ENCODE results near the gene EFR3B. TPM values are rescaled to one million over a fixed set of nuclear protein-coding genes. Genes with fewer than 3 reads are reported as not detected.
"Not testable (repeated sequence)": the region's sequence is repeated elsewhere in the genome, so short reads cannot be mapped to it uniquely, and the experiment has no call there.

EFR3B gene
- total RNA-seq, 1 experiment from 2014 or later, result 0.39 TPM

- H3K4me3 ChIP-seq, result no peak overlapping the region
- H3K9me3 ChIP-seq (replicated peaks), result no peaks in the 10 kb centered on the region
- no peaks in the 10 kb centered on the region for H3K4me1 ChIP-seq (replicated peaks)
- no peaks in the 10 kb centered on the region for H3K27me3 ChIP-seq (replicated peaks)
- no peaks in the 10 kb centered on the region for H3K36me3 ChIP-seq
- no peak for DNase-seq (ENCODE audit: low read depth in 1 of 2, low spot score in 2 of 2)
- no peak overlapping the region for H3K27ac ChIP-seq
Measured at GRCh38 chr2:25116956-25117355, 75.1 kb downstream of the EFR3B start.

- DNase-seq (ENCODE audit: low read depth in 1 of 2, low spot score in 2 of 2), result no peak
- no peak overlapping the region for H3K27ac ChIP-seq
- no peaks in the 10 kb centered on the region for H3K36me3 ChIP-seq
- H3K4me1 ChIP-seq (replicated peaks), result no peaks in the 10 kb centered on the region
- no peaks in the 10 kb centered on the region for H3K27me3 ChIP-seq (replicated peaks)
- no peak overlapping the region for H3K4me3 ChIP-seq
- no peaks in the 10 kb centered on the region for H3K9me3 ChIP-seq (replicated peaks)
Measured at GRCh38 chr2:25119263-25119662, 77.4 kb downstream of the EFR3B start.

- H3K9me3 ChIP-seq (replicated peaks), result no peaks in the 10 kb centered on the region
- H3K4me3 ChIP-seq, result no peak overlapping the region
- H3K4me1 ChIP-seq (replicated peaks), result no peaks in the 10 kb centered on the region
- no peaks in the 10 kb centered on the region for H3K27me3 ChIP-seq (replicated peaks)
- DNase-seq (ENCODE audit: low read depth in 1 of 2, low spot score in 2 of 2), result no peak
- no peaks in the 10 kb centered on the region for H3K36me3 ChIP-seq
- H3K27ac ChIP-seq, result no peak overlapping the region
Measured at GRCh38 chr2:25122367-25122766, 80.5 kb downstream of the EFR3B start.

- no peak overlapping the region for H3K4me3 ChIP-seq
- H3K4me1 ChIP-seq (replicated peaks), result no peaks in the 10 kb centered on the region
- no peaks in the 10 kb centered on the region for H3K27me3 ChIP-seq (replicated peaks)
- no peaks in the 10 kb centered on the region for H3K36me3 ChIP-seq
- DNase-seq (ENCODE audit: low read depth in 1 of 2, low spot score in 2 of 2), result no peak
- no peaks in the 10 kb centered on the region for H3K9me3 ChIP-seq (replicated peaks)
- no peak overlapping the region for H3K27ac ChIP-seq
Measured at GRCh38 chr2:25123682-25124081, 81.8 kb downstream of the EFR3B start.

- H3K4me1 ChIP-seq (replicated peaks), result no peaks in the 10 kb centered on the region
- no peak for DNase-seq (ENCODE audit: low read depth in 1 of 2, low spot score in 2 of 2)
- H3K27me3 ChIP-seq (replicated peaks), result no peaks in the 10 kb centered on the region
- H3K9me3 ChIP-seq (replicated peaks), result no peaks in the 10 kb centered on the region
- H3K36me3 ChIP-seq, result no peaks in the 10 kb centered on the region
- no peak overlapping the region for H3K4me3 ChIP-seq
- H3K27ac ChIP-seq, result no peak overlapping the region
Measured at GRCh38 chr2:25125189-25125588, 83.3 kb downstream of the EFR3B start.

- H3K4me3 ChIP-seq, result no peak overlapping the region
- H3K36me3 ChIP-seq, result no peaks in the 10 kb centered on the region
- H3K9me3 ChIP-seq (replicated peaks), result no peaks in the 10 kb centered on the region
- no peak for DNase-seq (ENCODE audit: low read depth in 1 of 2, low spot score in 2 of 2)
- no peak overlapping the region for H3K27ac ChIP-seq
- no peaks in the 10 kb centered on the region for H3K4me1 ChIP-seq (replicated peaks)
- no peaks in the 10 kb centered on the region for H3K27me3 ChIP-seq (replicated peaks)
Measured at GRCh38 chr2:25125976-25126375, 84.1 kb downstream of the EFR3B start.

GRCh38 chr2:25127071-25127470 is 85.2 kb downstream of the EFR3B start:
- DNase-seq (ENCODE audit: low read depth in 1 of 2, low spot score in 2 of 2); H3K9me3 ChIP-seq (replicated peaks); H3K4me1 ChIP-seq (replicated peaks); H3K27ac ChIP-seq; H3K27me3 ChIP-seq (replicated peaks); H3K36me3 ChIP-seq; H3K4me3 ChIP-seq: not testable (repeated sequence)

GRCh38 chr2:25127646-25128045 is 85.8 kb downstream of the EFR3B start:
- no peaks in the 10 kb centered on the region for H3K4me1 ChIP-seq (replicated peaks)
- no peaks in the 10 kb centered on the region for H3K9me3 ChIP-seq (replicated peaks)
- H3K36me3 ChIP-seq, result no peaks in the 10 kb centered on the region
- no peak overlapping the region for H3K27ac ChIP-seq
- no peak overlapping the region for H3K4me3 ChIP-seq
- H3K27me3 ChIP-seq (replicated peaks), result no peaks in the 10 kb centered on the region
- no peak for DNase-seq (ENCODE audit: low read depth in 1 of 2, low spot score in 2 of 2)

- no peak for DNase-seq (ENCODE audit: low read depth in 1 of 2, low spot score in 2 of 2)
- Histone ChIP-seq H3K36me3 (no peaks in the 10 kb centered on the region), H3K4me1 (replicated peaks) (no peaks in the 10 kb centered on the region), H3K9me3 (replicated peaks) (no peaks in the 10 kb centered on the region), H3K4me3 (no peak overlapping the region), H3K27me3 (replicated peaks) (peaks cover 6% of the 10 kb centered on the region), H3K27ac (no peak overlapping the region)
Measured at GRCh38 chr2:25129901-25130520, 88.1 kb downstream of the EFR3B start.

- Histone ChIP-seq H3K27me3 (replicated peaks) (peaks cover 13% of the 10 kb centered on the region), H3K4me3 (no peak overlapping the region), H3K27ac (no peak overlapping the region), H3K9me3 (replicated peaks) (no peaks in the 10 kb centered on the region), H3K4me1 (replicated peaks) (no peaks in the 10 kb centered on the region), H3K36me3 (no peaks in the 10 kb centered on the region)
- DNase-seq (ENCODE audit: low read depth in 1 of 2, low spot score in 2 of 2), result no peak
Measured at GRCh38 chr2:25131253-25131566, 89.3 kb downstream of the EFR3B start.

- no peak overlapping the region for H3K27ac ChIP-seq
- DNase-seq (ENCODE audit: low read depth in 1 of 2, low spot score in 2 of 2), result no peak
Measured at GRCh38 chr2:25131567-25132298, 89.9 kb downstream of the EFR3B start.

GRCh38 chr2:25132299-25132635 is 90.4 kb downstream of the EFR3B start:
- H3K36me3 ChIP-seq, result no peaks in the 10 kb centered on the region
- no peak overlapping the region for H3K27ac ChIP-seq
- DNase-seq (ENCODE audit: low read depth in 1 of 2, low spot score in 2 of 2), result no peak
- no peaks in the 10 kb centered on the region for H3K9me3 ChIP-seq (replicated peaks)
- H3K27me3 ChIP-seq (replicated peaks), result peaks cover 13% of the 10 kb centered on the region
- H3K4me3 ChIP-seq, result no peak overlapping the region
- H3K4me1 ChIP-seq (replicated peaks), result no peaks in the 10 kb centered on the region

More at GRCh38 chr2:25131567-25132298, 89.9 kb downstream of the EFR3B start:
- Histone ChIP-seq H3K27me3 (replicated peaks) (peaks cover 13% of the 10 kb centered on the region), H3K9me3 (replicated peaks) (no peaks in the 10 kb centered on the region), H3K4me3 (no peak overlapping the region), H3K4me1 (replicated peaks) (no peaks in the 10 kb centered on the region), H3K36me3 (no peaks in the 10 kb centered on the region)

- H3K9me3 ChIP-seq (replicated peaks), result no peaks in the 10 kb centered on the region
- peaks cover 13% of the 10 kb centered on the region for H3K27me3 ChIP-seq (replicated peaks)
- no peak overlapping the region for H3K4me3 ChIP-seq
- no peaks in the 10 kb centered on the region for H3K4me1 ChIP-seq (replicated peaks)
- H3K27ac ChIP-seq, result no peak overlapping the region
- H3K36me3 ChIP-seq, result no peaks in the 10 kb centered on the region
- no peak for DNase-seq (ENCODE audit: low read depth in 1 of 2, low spot score in 2 of 2)
Measured at GRCh38 chr2:25132693-25133092, 90.8 kb downstream of the EFR3B start.

- H3K4me3 ChIP-seq; DNase-seq (ENCODE audit: low read depth in 1 of 2, low spot score in 2 of 2); H3K27ac ChIP-seq; H3K36me3 ChIP-seq; H3K9me3 ChIP-seq (replicated peaks); H3K27me3 ChIP-seq (replicated peaks); H3K4me1 ChIP-seq (replicated peaks): not testable (repeated sequence)
Measured at GRCh38 chr2:25140535-25140934, 98.7 kb downstream of the EFR3B start.

- Histone ChIP-seq H3K27ac (no peak overlapping the region), H3K4me3 (no peak overlapping the region), H3K4me1 (replicated peaks) (no peaks in the 10 kb centered on the region), H3K27me3 (replicated peaks) (peaks cover under 1% of the 10 kb centered on the region; the same call in 1 of the 2 replicates), H3K9me3 (replicated peaks) (no peaks in the 10 kb centered on the region), H3K36me3 (no peaks in the 10 kb centered on the region)
- DNase-seq (ENCODE audit: low read depth in 1 of 2, low spot score in 2 of 2), result no peak
Measured at GRCh38 chr2:25141120-25141519, 99.2 kb downstream of the EFR3B start.

Measured in SJSA1 (cell line).